GM12873 (cell line): ENCODE measurements around the gene KLHL35.

Source experiments
- CTCF ChIP-seq: IDR thresholded peaks from 2 replicates; pipeline ENCODE4 v1.5.1; 2012; ENCODE audit warnings: low read depth, mild to moderate bottlenecking, moderate library complexity, low read length, control low read depth; ENCODE audit not compliant: insufficient read depth; ENCODE audit errors: missing control alignments

Gene KLHL35

GRCh38 chr11:75453916-75454655 lies 21.1 kb upstream of the KLHL35 start:
- no peak for TF ChIP-seq CTCF

GRCh38 chr11:75450826-75451821 lies 18.1 kb upstream of the KLHL35 start:
- TF ChIP-seq CTCF, result peak; percentile 67

GRCh38 chr11:75450236-75450635 lies 17.2 kb upstream of the KLHL35 start:
- TF ChIP-seq CTCF, result no peak

- no peak for TF ChIP-seq CTCF
Measured at GRCh38 chr11:75449776-75450175, 16.8 kb upstream of the KLHL35 start.

GRCh38 chr11:75449271-75449670 lies 16.3 kb upstream of the KLHL35 start:
- TF ChIP-seq CTCF, result no peak

GRCh38 chr11:75447415-75447814 lies 14.4 kb upstream of the KLHL35 start:
- TF ChIP-seq CTCF, result no peak

GRCh38 chr11:75445315-75445953 lies 12.4 kb upstream of the KLHL35 start:
- TF ChIP-seq CTCF, result peak; percentile 98
